HG02885 (cell line): ENCODE results near the gene OPN4.

Source experiments
- ATAC-seq: cut with Tn5 transposase; IDR thresholded peaks from one replicate; pipeline ENCODE4 v1.9.1; 2021; ENCODE audit warnings: mild to moderate bottlenecking; ENCODE audit not compliant: unreplicated experiment, poor library complexity

OPN4 gene

DNA sequence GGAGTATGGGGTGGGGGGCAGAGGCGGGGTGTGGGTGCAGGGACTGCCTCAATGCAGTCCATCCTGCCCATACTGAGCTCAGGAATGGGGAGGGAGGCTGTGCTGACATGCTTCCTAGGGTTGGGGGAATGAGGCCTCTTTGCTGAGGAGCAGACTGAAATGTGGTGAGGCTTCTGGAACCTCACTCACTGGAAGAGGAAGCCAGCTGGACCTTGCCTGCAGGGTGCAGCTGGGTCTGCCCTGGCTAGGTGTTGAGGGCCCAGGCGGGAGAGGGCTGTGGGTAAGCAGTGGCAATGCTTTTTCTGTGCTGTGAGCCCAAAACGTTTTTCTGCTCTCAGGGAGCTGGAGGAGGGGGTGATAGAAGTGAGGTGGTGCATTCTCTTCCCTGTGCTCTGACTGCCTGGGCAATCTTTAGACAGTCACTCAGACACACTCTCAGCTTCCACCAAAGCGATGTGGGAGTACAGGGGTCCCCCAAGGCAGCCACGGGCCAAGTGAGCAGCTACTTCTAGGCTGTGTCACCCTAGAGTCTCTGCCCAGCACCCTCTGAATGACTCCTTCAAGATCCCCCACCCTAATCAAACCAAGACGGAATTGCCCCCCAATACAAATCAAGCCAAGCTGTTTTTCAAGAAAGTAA, 60.9 kb downstream of the OPN4 start:
- no peak for ATAC-seq

DNA sequence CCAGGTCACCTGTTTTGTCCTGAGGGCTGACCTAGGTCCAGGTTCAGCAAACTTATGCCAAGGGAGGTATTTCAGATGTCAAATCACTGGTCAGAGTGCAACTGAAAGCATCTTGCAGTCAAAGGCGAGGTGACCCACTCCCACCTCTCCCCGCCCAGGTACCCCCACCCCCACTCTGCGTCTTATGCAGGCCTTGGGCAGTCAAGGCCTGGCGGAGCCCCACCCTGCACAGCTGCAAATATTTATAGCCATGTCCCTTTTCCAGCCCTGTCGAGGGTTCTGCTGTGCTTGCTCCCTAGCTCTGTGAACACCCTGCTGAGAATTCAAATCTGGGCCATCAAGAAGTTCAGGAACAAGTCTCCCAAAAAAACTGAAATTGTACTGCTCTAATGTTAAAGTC, 61.5 kb downstream of the OPN4 start:
- no peak for ATAC-seq
